HG02870 (cell line): Measurements from ENCODE around the gene GDF10.
A peak's percentile ranks its signal among the peaks of the same experiment; 100 is the strongest.

Experiments used
- ATAC-seq: cut with Tn5 transposase; IDR thresholded peaks from one replicate; pipeline ENCODE4 v1.9.1; 2021; ENCODE audit warnings: mild to moderate bottlenecking, moderate library complexity; ENCODE audit not compliant: unreplicated experiment

Gene GDF10

GRCh38 chr10:47291682-47292081 is 8.3 kb upstream of the GDF10 start:
- ATAC-seq, result no peak

- ATAC-seq, result no peak
These were observed 5.9 kb upstream of the GDF10 start for GRCh38 chr10:47294057-47294456.

DNA sequence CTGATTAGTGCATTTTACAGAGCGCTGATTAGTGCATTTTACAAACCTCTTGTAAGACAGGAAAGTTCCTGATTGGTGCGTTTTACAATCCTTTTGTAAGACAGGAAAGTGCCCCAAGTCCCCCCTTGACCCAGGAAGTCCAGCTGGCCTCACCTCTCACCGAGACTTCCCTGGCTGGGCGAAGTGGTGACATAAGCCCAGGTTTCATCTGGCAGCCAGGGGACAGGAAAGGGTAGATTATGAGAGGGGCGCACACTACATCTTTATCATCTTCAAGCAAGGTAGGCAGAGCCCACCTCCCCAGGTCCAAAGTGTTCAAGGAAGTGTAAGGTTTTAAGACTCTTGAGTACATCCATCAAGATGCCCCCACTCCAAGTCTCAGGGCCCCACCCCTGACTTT is 5.5 kb upstream of the GDF10 start:
- no peak for ATAC-seq

- no peak for ATAC-seq
These were observed 4.6 kb upstream of the GDF10 start for GRCh38 chr10:47295411-47295810.

GRCh38 chr10:47296156-47296894 is 3.7 kb upstream of the GDF10 start:
- ATAC-seq, result no peak

DNA sequence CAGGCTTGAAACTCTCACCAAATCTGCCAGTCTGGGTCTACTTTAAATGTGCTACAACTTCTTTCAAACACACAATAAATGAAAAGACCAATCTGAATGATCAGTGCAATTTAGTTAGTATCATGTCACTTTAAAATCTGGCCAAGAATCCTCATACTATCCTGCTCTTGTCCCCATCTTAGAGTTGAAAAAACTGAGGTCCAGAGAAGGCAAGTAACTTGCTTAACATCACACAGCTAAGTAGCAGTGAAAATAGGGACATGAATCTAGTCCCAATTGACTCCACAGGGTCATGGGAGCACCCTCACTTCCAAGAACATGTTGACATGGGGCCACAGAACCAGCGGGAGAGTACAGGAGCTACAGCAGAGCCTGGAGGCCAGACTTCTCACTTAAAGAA is 3.1 kb upstream of the GDF10 start:
- no peak for ATAC-seq

- ATAC-seq, result no peak
These were observed 2.0 kb upstream of the GDF10 start for GRCh38 chr10:47297866-47298540.

DNA sequence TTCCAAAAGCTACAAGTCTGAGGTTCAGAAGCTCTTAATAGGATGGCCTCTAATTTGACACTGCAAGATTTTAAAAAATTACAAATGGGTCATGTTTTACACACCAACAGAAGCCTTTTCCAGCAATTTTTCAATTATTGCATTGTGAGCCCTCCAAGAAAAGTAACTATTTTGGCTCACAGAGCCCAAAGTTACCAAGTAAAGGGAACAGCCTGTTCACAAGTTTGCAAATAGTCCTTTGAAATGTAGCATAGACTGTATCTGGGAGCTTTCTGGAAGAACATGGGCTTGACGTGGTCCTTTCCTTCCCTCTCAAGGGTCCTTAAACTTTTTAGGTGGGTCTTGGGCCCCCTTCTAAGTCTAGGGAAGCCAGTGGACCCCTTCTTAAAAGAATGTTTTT is 1.3 kb upstream of the GDF10 start:
- ATAC-seq, result no peak

DNA sequence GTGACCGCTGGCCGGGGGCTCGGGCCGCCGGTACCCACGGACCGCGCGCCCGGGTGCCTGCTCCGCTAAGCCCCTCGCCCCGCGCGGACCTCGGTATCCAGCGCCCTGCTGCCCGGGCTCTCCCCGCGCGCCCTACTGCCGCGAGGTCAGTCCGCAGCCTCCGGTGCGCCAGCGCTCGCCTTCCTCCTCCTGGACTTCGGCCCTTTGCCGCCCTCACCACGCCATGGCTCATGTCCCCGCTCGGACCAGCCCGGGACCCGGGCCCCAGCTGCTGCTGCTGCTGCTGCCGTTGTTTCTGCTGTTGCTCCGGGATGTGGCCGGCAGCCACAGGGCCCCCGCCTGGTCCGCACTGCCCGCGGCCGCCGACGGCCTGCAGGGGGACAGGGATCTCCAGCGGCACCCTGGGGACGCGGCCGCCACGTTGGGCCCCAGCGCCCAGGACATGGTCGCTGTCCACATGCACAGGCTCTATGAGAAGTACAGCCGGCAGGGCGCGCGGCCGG is 483 bp downstream of the GDF10 start:
- ATAC-seq, result no peak

DNA sequence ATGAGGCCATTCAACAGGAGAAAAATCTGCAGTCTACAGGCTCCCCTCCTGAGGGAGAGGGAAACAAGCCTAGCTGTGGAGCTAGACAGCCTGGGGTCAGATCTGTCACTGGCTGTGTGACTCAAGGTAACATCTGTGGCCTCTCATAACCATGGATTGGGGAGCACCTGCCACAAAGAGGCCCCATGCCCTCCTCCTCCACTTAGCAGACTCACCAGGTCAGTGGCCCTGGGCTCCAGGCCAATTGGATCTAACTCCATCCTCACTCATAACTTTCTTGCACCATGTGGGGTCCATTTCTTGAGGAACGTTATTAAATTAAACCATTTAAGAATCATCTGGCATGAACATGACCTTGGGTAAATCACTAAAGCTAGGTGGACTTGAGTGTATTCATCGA is 1.8 kb downstream of the GDF10 start:
- ATAC-seq, result no peak

DNA sequence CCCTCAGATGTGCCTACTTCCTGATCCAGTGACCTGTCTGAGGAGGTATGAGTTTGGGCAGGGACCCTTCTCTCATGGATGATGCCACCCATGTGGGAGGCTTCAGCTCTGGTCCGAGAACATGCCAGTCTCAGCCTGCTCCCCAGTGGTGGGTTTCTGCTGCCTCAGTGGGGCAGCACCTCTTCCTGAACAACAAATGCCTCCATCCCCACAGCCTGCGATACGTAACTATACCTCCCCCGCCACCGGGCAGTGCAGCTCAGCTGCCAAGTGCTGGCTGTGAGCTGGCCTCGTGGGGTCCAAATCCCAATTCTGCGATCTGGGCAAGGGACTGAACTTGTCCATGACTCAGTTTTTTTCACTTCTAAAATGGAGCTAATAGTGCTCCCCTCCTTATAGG is 3.1 kb downstream of the GDF10 start:
- ATAC-seq, result no peak

DNA sequence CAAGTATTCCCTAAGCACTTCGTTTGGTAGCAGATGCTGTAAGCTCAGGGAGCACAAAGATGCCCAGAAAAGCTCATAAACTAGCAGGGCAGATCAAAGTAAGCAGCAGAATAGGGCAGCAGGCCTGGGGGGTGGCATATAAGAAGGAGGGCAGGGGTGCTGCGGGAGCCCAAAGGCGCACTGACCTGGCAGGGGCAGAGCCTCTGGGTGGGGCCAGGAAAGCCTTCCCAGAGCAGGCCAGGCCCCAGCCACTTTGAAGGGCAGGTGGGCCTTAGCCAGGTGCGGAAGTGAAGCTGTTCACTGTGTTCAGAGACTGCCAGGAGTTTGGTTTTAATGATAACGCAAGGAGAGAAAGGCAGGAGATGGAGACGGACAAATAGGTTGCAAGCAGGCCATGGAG is 3.9 kb downstream of the GDF10 start:
- no peak for ATAC-seq

GRCh38 chr10:47305566-47305965 is 5.6 kb downstream of the GDF10 start:
- no peak for ATAC-seq

DNA sequence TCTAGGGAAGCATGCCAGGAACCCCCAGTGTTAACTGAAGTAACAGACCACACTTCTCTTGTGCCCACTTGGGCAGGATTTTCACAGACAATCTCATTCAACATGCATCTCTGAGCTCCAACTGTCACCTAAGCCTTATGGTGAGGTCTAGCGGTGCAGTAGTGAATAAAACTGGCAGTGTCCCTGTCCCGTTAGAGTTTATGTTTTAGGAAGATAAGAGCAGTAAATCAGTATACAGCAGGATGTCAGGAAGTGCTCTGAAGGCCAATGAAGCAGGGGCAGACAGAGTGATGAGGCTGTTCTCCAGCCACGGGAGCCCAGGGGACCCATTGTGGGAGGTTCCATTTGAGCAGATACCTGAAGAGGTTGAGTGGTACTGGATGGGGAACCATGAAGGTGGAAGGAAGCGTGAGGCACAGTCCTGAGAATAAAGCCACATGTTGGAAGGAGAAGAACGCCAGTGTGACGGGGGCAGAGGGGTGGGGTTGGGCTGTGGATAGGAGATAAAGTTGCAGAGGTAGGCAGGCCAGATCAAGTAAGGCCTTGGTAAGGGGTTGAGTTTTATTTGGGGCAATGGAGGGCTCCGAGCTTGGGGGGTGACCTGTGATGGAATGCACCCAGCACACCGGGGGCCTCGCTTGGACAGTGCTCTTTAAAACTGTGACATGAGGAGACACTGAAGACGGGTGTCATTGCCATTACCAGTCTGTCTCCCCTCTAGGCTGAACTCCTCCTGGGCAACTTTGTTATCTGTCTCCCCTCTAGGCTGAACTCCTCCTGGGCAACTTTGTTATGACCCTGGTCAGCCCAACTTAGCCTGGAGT is 6.6 kb downstream of the GDF10 start:
- no peak for ATAC-seq

DNA sequence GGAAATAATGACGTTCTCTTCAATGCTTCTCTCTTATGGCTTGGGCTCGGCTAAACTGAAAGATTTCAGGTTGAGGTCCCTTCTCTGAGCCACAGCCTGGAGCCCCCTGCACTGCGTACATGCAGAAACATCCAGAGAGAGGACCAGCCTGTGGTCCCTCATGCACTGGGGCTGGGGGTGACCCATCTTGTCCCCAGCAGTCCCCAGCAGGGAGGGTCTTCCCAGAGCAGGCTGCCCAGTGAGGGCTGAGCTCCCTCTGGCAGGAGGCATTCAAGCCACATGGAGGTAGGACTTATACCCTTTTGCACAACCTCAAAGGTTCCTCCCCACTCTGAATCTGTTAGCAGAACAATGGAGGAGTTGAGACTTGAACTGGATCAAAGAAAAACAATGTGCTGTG is 7.4 kb downstream of the GDF10 start:
- no peak for ATAC-seq

DNA sequence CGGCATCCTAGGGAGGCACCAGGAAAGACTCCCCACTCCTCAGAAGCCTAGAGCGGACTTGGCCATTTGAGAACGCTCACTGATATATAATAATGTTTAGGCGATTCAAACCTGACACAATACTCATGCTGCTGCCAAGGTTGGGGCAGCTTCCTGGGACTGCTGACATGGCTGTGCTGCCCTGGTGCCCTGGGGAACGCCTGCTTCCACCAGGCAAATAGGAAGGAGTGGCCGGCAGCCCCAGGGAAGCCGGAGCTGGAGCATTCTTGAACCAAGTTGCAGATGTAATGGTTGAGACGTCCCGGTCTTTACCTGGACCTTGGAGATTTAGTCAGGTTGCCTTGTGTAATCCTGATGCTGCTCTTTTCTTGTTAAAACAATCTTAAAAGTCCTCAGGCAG is 8.8 kb downstream of the GDF10 start:
- ATAC-seq, result no peak

- no peak for ATAC-seq
These were observed 9.6 kb downstream of the GDF10 start for GRCh38 chr10:47309408-47310089.

DNA sequence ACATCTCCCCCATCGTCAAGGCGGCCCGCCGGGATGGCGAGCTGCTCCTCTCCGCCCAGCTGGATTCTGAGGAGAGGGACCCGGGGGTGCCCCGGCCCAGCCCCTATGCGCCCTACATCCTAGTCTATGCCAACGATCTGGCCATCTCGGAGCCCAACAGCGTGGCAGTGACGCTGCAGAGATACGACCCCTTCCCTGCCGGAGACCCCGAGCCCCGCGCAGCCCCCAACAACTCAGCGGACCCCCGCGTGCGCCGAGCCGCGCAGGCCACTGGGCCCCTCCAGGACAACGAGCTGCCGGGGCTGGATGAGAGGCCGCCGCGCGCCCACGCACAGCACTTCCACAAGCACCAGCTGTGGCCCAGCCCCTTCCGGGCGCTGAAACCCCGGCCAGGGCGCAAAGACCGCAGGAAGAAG is 10.1 kb downstream of the GDF10 start:
- no peak for ATAC-seq

- ATAC-seq, result no peak
These were observed 11.4 kb downstream of the GDF10 start for GRCh38 chr10:47311193-47311931.

DNA sequence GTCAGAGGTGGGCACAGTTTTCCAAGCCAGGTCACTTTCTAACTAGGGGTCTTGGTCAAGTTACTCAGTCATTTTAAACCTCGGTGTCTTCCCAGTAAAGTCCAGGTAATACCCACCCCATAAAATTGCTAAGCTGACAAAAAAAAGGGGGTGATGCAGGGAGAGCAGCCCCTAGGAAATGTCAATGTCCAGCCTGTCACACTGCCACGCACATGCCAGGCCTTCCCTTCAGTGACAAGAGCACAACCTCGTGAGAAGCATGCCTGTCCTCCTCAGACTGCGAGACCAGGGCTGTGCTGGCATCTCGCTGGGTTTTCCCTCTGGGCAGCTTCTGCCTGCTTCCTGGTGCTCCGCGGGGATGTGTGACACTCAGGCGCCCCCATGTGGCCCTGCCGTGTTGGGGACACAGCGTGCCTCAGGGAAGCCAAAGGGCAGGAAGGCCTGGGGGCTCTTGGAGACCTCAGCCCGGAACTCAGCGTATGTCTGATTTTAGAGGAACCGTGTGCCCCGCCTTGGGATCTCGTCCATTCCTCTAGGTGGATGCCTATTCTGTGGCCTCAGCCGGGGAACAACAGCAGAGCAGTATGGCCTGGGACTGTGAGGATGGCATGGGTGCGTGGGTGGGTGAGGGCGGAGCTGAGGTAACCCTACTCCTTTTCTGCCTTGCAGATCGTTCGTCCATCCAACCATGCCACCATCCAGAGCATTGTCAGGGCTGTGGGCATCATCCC is 12.1 kb downstream of the GDF10 start:
- ATAC-seq, result peak; percentile 62
